Heart left ventricle (tissue), 16 donors: ENCODE measurements around the gene RAX2. TPM values are rescaled to one million over a fixed set of nuclear protein-coding genes. Genes with fewer than 3 reads are reported as not detected.

Experiments used
- ATAC-seq, 4 donors: fragments of 200-7000 bp; cut with Tn5 transposase; one replicate each; pipeline ENCODE4 v1.9.1; 2020 to 2022; ENCODE audit warnings: moderate library complexity in 4 of 4, mild to moderate bottlenecking in 3 of 4, moderate number of reproducible peaks in 1 of 4
- DNase-seq, 5 donors: peaks; one replicate each; pipeline ENCODE4 v3.0.0-alpha.2; 2020
- H3K27ac ChIP-seq, 12 donors: fragments of 200-600 bp; sonication (generic) in 4 of 12; one replicate each; pipeline versions ENCODE4 v1.5.0 to v1.8.0; 2016 to 2022; ENCODE audit warnings: mild to moderate bottlenecking in 2 of 12
- H3K27me3 ChIP-seq, 9 donors: fragments of 200-600 bp; sonication (generic) in 2 of 9; one replicate each; pipeline versions ENCODE4 v1.5.1 to v1.8.0; 2016 to 2022; ENCODE audit warnings: mild to moderate bottlenecking in 3 of 9
- H3K36me3 ChIP-seq, 9 donors: fragments of 200-600 bp; sonication (generic) in 2 of 9; one replicate each; pipeline versions ENCODE4 v1.5.0 to v1.8.0; 2018 to 2022; ENCODE audit warnings: mild to moderate bottlenecking in 2 of 9
- H3K4me1 ChIP-seq, 12 donors: fragments of 200-600 bp; sonication (generic) in 4 of 12; one replicate each; pipeline versions ENCODE4 v1.5.0 to v1.8.0; 2016 to 2022; ENCODE audit warnings: mild to moderate bottlenecking in 3 of 12
- H3K4me3 ChIP-seq, 12 donors: fragments of 200-600 bp; sonication (generic) in 4 of 12; one replicate each; pipeline versions ENCODE4 v1.5.0 to v1.8.0; 2017 to 2022; ENCODE audit warnings: mild to moderate bottlenecking in 9 of 12, moderate library complexity in 4 of 12
- H3K9me3 ChIP-seq, 12 donors: fragments of 200-600 bp; sonication (generic) in 4 of 12; one replicate each; pipeline versions ENCODE4 v1.5.0 to v1.8.0; 2016 to 2022; ENCODE audit warnings: mild to moderate bottlenecking in 1 of 12
- POLR2A ChIP-seq, 2 donors: fragments of 450-650 bp; IDR thresholded peaks; one replicate each; pipeline ENCODE4 v1.6.1; 2017; ENCODE audit warnings: antibody characterized with exemption in 2 of 2, mild to moderate bottlenecking in 2 of 2, moderate library complexity in 2 of 2
- WGBS, 4 donors: extraction: QIAGEN DNeasy Blood & Tissue Kit in 2 of 4; methylation state at CpG; one replicate each; pipeline versions ENCODE4 v1.1.5 to v1.1.7; 2013 to 2018; 5-methylcytosine and 5-hydroxymethylcytosine counted together
- intact Hi-C, 10 donors: fragments of 100-400 bp; cut with DNase I; formaldehyde crosslinking; loops; one replicate each; pipeline versions ENCODE4 v1.11.1 to v1.14.2; 2022
- polyA plus RNA-seq, 2 donors: library from polyadenylated mRNA; stranded (reverse); fragments of 200-250 nt; gene quantifications; one replicate each; pipeline ENCODE4 v1.2.3, GENCODE V29; 2013
- total RNA-seq, 9 donors: library from RNA; depleted of rRNA in 2 of 9; stranded (reverse); fragments of >200 nt in 2 of 9; fragmentation: NEBNext Ultra II Directional in 3 of 9; extraction: Animal tissue kit (Norgen Biotek cat#: 25700) in 3 of 9; gene quantifications; one replicate each; pipeline versions ENCODE4 v1.1.0 to v1.2.4, GENCODE V29; 2016 to 2023
- TF ChIP-seq, protein P1 (sequence below), 12 donors: fragments of 200-600 bp; sonication (generic) in 4 of 12; IDR thresholded peaks; one replicate each; pipeline versions ENCODE4 v1.5.0 to v1.8.0; 2018 to 2022; ENCODE audit warnings: antibody characterized with exemption in 12 of 12, mild to moderate bottlenecking in 5 of 12
- donor health status: ischemic (EF 13 %, LVEDD 7.1; RV severe dilation, severe dysfunction).
- donor health status: healthy with polysubstance abuse.
- donor health status: DM: no; HTN: yes; CAD: no.
- donor health status: DM: no; HTN: no; CAD: no.
- donor health status: ischemic (EF 25% LVEDD 6.9; RV normal size, moderate dysfunction).
- donor health status: ischemic (EF 25% LVEDD 5.7; RV mildly dilated, moderate dysfunction).
- donor health status: healthy.
- donor health status: DM: yes; HTN: yes; CAD: no.
- donor health status: ischemic (EF 35%, LVEDD 5.7; RV mildly dilated, moderate dysfunction).
- donor health status: nonischemic (EF 11% LVEDD 7.7; RV severe dilation, severe dysfunction).
- donor health status: DM: yes; HTN: yes; CAD: no.
- donor health status: PGD.
- donor health status: ischemic (EF 29% LVEDD 5.4; RV normal size, mild dysfunction).
- donor health status: nonischemic (EF 23%, LVEDD 6.1; RV moderate dilation, normal function).

Gene RAX2
- total and polyA plus RNA-seq, 11 donors = not detected

- ATAC-seq (peak in 1 of 4 donors; percentile 7), DNase-seq (no peak)
- WGBS, 4 donors = 25 to 29% (median 25%) methylated on average over 13 to 14 of the region's 14 CpGs
- H3K4me3 ChIP-seq = no peak overlapping the region
- H3K4me1 ChIP-seq = peaks cover 0 to 17% (median 8%) of the 10 kb centered on the region in 12 donors
- H3K27me3 ChIP-seq = peaks cover 22 to 42% (median 29%) of the 10 kb centered on the region in 9 donors
- intact Hi-C loops = no loop called here
- no peak overlapping the region for H3K27ac ChIP-seq
- peaks cover 0 to 5% (median 0%) of the 10 kb centered on the region in 12 donors for H3K9me3 ChIP-seq
- no peak for TF ChIP-seq POLR2A (IDR thresholded peaks at IDR 0.05)
- TF ChIP-seq, protein P1, sequence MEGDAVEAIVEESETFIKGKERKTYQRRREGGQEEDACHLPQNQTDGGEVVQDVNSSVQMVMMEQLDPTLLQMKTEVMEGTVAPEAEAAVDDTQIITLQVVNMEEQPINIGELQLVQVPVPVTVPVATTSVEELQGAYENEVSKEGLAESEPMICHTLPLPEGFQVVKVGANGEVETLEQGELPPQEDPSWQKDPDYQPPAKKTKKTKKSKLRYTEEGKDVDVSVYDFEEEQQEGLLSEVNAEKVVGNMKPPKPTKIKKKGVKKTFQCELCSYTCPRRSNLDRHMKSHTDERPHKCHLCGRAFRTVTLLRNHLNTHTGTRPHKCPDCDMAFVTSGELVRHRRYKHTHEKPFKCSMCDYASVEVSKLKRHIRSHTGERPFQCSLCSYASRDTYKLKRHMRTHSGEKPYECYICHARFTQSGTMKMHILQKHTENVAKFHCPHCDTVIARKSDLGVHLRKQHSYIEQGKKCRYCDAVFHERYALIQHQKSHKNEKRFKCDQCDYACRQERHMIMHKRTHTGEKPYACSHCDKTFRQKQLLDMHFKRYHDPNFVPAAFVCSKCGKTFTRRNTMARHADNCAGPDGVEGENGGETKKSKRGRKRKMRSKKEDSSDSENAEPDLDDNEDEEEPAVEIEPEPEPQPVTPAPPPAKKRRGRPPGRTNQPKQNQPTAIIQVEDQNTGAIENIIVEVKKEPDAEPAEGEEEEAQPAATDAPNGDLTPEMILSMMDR (IDR thresholded peaks at IDR 0.05) = no peak
- H3K36me3 ChIP-seq = no peaks in the 10 kb centered on the region
These were observed 46.3 kb downstream of the RAX2 start for GRCh38 chr19:3725640-3726310.

GRCh38 chr19:3725121-3725520 lies 46.9 kb downstream of the RAX2 start:
- DNase-seq (no peak), ATAC-seq (no peak)
- 65 to 74% (median 68%) methylated on average over 3 of the region's 3 CpGs for WGBS, 4 donors
- H3K4me3 ChIP-seq = no peak overlapping the region
- H3K9me3 ChIP-seq = peaks cover 0 to 5% (median 0%) of the 10 kb centered on the region in 12 donors
- TF ChIP-seq, protein P1 (IDR thresholded peaks at IDR 0.05) = no peak
- TF ChIP-seq POLR2A (IDR thresholded peaks at IDR 0.05) = no peak
- intact Hi-C loops = no loop called here
- no peaks in the 10 kb centered on the region for H3K36me3 ChIP-seq
- H3K4me1 ChIP-seq = peaks cover 0 to 20% (median 8%) of the 10 kb centered on the region in 12 donors
- no peak overlapping the region for H3K27ac ChIP-seq
- H3K27me3 ChIP-seq = peaks cover 25 to 48% (median 35%) of the 10 kb centered on the region in 9 donors

DNA sequence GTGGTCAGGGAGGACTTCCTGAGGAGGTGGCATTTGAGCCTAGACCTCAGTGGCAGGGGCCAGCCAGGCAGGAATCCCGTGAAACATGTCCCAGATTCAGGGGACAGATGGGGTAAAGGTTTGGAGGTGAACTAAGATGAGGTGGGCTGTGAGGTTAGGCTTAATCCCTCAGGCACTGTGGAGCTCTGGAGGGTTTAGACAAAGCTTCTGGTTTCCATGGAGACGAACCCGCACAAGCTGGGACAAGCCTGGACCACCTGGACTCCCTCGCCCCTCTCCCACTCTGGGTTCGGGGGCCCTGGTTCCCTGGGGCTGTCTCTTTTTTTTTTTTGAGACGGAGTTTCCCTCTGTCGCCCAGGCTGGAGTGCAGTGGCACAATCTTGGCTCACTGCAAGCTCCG lies 48.1 kb downstream of the RAX2 start:
- peaks cover 31 to 61% (median 44%) of the 10 kb centered on the region in 9 donors for H3K27me3 ChIP-seq
- H3K4me1 ChIP-seq = peaks cover 0 to 20% (median 8%) of the 10 kb centered on the region in 12 donors
- H3K27ac ChIP-seq = no peak overlapping the region
- peaks cover 0 to under 1% (median 0%) of the 10 kb centered on the region in 12 donors for H3K9me3 ChIP-seq
- WGBS, 4 donors = 33 to 56% (median 40%) methylated on average over 8 of the region's 8 CpGs
- no peak for TF ChIP-seq POLR2A (IDR thresholded peaks at IDR 0.05)
- TF ChIP-seq, protein P1 (IDR thresholded peaks at IDR 0.05) = no peak
- ATAC-seq (no peak), DNase-seq (no peak)
- H3K36me3 ChIP-seq = no peaks in the 10 kb centered on the region
- H3K4me3 ChIP-seq = no peak overlapping the region
- intact Hi-C loops = no loop called here

- ATAC-seq = no peak
These were observed 48.9 kb downstream of the RAX2 start for GRCh38 chr19:3723110-3723488.

More at GRCh38 chr19:3723110-3723488, 48.9 kb downstream of the RAX2 start:
- Histone ChIP-seq H3K9me3 (no peaks in the 10 kb centered on the region), H3K27me3 (peaks cover 31 to 67% (median 44%) of the 10 kb centered on the region in 9 donors), H3K4me3 (no peak overlapping the region), H3K27ac (no peak overlapping the region), H3K36me3 (no peaks in the 10 kb centered on the region), H3K4me1 (peaks cover 0 to 22% (median 8%) of the 10 kb centered on the region in 12 donors)
- no peak for DNase-seq
- intact Hi-C loops = no loop called here
- TF ChIP-seq POLR2A (IDR thresholded peaks at IDR 0.05) = no peak
- TF ChIP-seq, protein P1 (IDR thresholded peaks at IDR 0.05) = no peak
- 77 to 85% (median 78%) methylated on average over 5 of the region's 5 CpGs for WGBS, 4 donors
